ENCODE results near the gene TTLL9.

TTLL9 gene

GRCh38 chr20:31859266-31859997 is 11.0 kb upstream of the TTLL9 start:
- no peak for DNase-seq

- DNase-seq = no peak
These were observed 10.4 kb upstream of the TTLL9 start for GRCh38 chr20:31859998-31860380.

- DNase-seq = no peak
These were observed 9.9 kb upstream of the TTLL9 start for GRCh38 chr20:31860390-31861134.

- no peak for DNase-seq
These were observed 9.4 kb upstream of the TTLL9 start for GRCh38 chr20:31861135-31861384.

- peak; percentile 76 to 77 for DNase-seq
These were observed 8.9 kb upstream of the TTLL9 start for GRCh38 chr20:31861385-31862156.

- no peak for DNase-seq
These were observed 8.3 kb upstream of the TTLL9 start for GRCh38 chr20:31862157-31862470.

GRCh38 chr20:31862506-31862905 is 7.9 kb upstream of the TTLL9 start:
- DNase-seq = no peak

- DNase-seq = no peak
These were observed 6.9 kb upstream of the TTLL9 start for GRCh38 chr20:31863296-31864085.

GRCh38 chr20:31864521-31865400 is 5.7 kb upstream of the TTLL9 start:
- DNase-seq = no peak

GRCh38 chr20:31866221-31866620 is 4.2 kb upstream of the TTLL9 start:
- no peak for DNase-seq

GRCh38 chr20:31868853-31869672 is 1.4 kb upstream of the TTLL9 start:
- DNase-seq = no peak

- no peak for DNase-seq
These were observed 827 bp upstream of the TTLL9 start for GRCh38 chr20:31869673-31869941.

- no peak for DNase-seq
These were observed 538 bp downstream of the TTLL9 start for GRCh38 chr20:31870726-31871617.

- no peak for DNase-seq
These were observed 1.2 kb downstream of the TTLL9 start for GRCh38 chr20:31871618-31871954.

GRCh38 chr20:31872406-31872805 is 2.0 kb downstream of the TTLL9 start:
- DNase-seq = no peak

GRCh38 chr20:31875671-31876070 is 5.2 kb downstream of the TTLL9 start:
- no peak for DNase-seq

- no peak for DNase-seq
These were observed 7.2 kb downstream of the TTLL9 start for GRCh38 chr20:31877684-31878083.

- peak; percentile 86 to 90 for DNase-seq
These were observed 8.9 kb downstream of the TTLL9 start for GRCh38 chr20:31879143-31879987.

GRCh38 chr20:31881945-31882344 is 11.5 kb downstream of the TTLL9 start:
- no peak for DNase-seq

GRCh38 chr20:31883829-31884228 is 13.4 kb downstream of the TTLL9 start:
- DNase-seq = no peak

Measured in CD4-positive, alpha-beta T cell treated with Interleukin-4 for 1 hour (primary cell).